AG09309 (cell line): ENCODE measurements around the gene IL12A.

Experiments
- DNase-seq: peaks from one replicate; pipeline ENCODE4 v3.0.0-alpha.2; 2010; ENCODE audit warnings: low read depth
- H3K4me3 ChIP-seq: 2 replicates; pipeline ENCODE4 v1.5.1; 2011; ENCODE audit warnings: mild to moderate bottlenecking, low read depth, low read length, moderate library complexity; ENCODE audit not compliant: control insufficient read depth
- TF ChIP-seq, protein P1 (sequence below): IDR thresholded peaks from 2 replicates; pipeline ENCODE4 v1.5.1; 2011; ENCODE audit warnings: mild to moderate bottlenecking, low read depth, low read length, inconsistent platforms; ENCODE audit not compliant: insufficient read depth, control insufficient read depth; ENCODE audit errors: missing control alignments

IL12A gene

GRCh38 chr3:159950156-159950898 lies 38.3 kb upstream of the IL12A start:
- TF ChIP-seq, protein P1, sequence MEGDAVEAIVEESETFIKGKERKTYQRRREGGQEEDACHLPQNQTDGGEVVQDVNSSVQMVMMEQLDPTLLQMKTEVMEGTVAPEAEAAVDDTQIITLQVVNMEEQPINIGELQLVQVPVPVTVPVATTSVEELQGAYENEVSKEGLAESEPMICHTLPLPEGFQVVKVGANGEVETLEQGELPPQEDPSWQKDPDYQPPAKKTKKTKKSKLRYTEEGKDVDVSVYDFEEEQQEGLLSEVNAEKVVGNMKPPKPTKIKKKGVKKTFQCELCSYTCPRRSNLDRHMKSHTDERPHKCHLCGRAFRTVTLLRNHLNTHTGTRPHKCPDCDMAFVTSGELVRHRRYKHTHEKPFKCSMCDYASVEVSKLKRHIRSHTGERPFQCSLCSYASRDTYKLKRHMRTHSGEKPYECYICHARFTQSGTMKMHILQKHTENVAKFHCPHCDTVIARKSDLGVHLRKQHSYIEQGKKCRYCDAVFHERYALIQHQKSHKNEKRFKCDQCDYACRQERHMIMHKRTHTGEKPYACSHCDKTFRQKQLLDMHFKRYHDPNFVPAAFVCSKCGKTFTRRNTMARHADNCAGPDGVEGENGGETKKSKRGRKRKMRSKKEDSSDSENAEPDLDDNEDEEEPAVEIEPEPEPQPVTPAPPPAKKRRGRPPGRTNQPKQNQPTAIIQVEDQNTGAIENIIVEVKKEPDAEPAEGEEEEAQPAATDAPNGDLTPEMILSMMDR, result no peak
- DNase-seq, result no peak
- no peak overlapping the region for H3K4me3 ChIP-seq

- no peak overlapping the region for H3K4me3 ChIP-seq
- TF ChIP-seq, protein P1, result no peak
- no peak for DNase-seq
These were observed 37.1 kb upstream of the IL12A start for GRCh38 chr3:159951540-159951939.

DNA sequence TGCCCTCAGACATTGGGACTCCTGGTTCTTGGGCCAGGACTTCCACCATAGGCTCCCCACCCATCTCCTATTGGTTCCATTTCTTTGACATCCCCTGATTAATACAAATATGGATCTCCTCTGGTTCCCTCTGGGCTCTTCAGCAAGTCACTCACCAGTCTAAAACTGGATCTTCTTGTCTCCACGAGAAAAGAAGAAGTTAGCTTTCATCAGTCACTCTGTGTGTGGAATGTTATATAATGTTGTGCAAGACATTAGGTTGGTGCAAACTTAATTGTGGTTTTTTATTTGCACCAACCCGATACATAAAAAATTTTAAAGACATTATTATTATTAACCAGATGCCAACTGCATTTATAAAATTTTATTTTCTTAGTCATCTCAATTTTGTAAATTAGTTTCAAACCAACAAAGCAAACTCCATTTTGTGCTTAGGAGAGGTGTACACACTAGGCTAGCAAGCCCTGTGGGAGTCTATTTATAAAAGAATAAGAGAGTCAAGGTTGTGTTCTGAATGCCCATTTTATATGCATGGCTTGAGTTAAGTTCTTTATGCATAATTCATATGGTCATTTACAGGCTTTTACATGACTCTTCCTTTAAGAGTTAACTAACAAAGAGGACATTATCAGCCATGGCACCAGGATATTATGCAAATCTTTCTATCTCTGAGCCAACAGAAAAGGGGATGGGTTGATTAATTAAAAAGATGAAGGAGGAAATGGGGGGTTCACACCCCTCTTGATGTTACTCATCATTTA lies 35.1 kb upstream of the IL12A start:
- TF ChIP-seq, protein P1, result no peak
- no peak overlapping the region for H3K4me3 ChIP-seq
- DNase-seq, result no peak

DNA sequence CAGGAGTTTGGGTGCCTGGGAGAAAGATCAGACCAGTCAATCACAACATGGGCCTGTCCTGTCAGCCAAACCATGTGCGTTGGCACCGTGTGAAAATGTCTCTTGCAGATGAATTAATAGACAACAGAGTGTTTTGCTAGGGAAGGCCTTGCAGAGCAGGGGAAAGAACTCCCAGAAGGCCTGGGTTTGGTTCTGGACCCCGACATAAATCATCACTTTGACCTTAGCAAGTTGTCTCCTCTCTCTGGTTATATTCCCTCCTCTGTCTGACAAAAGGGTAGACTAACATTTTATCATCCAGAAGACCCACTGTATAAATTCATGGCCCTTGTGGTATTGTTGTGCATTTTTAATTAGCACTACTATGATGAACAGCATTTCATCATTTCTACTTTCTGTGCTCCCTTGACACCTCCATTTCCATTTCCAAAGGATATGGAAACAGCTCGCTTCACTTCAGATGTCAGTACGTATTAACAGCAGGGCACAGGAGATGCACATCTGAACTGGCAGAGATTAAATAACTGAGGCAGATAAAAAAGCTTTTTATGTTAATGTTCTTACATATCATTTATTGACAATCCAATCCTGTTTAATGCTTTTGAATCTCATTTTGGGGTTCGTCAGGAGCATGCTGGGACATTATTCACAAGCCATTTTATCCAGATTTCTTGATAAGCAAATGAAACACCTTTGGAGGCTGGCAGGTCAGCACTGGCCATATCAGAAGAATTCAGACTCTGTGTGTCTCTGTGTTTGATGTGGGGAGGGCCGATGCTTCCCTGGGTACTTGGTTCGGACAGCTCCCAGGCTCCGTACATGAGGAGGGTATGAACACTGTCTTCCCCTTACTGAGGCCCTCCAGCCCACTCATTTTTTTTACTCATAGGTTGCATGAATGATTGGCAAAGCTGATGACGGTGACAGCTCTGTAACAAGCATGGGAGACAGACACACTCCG lies 28.2 kb upstream of the IL12A start:
- no peak for DNase-seq
- no peak overlapping the region for H3K4me3 ChIP-seq
- TF ChIP-seq, protein P1, result no peak

DNA sequence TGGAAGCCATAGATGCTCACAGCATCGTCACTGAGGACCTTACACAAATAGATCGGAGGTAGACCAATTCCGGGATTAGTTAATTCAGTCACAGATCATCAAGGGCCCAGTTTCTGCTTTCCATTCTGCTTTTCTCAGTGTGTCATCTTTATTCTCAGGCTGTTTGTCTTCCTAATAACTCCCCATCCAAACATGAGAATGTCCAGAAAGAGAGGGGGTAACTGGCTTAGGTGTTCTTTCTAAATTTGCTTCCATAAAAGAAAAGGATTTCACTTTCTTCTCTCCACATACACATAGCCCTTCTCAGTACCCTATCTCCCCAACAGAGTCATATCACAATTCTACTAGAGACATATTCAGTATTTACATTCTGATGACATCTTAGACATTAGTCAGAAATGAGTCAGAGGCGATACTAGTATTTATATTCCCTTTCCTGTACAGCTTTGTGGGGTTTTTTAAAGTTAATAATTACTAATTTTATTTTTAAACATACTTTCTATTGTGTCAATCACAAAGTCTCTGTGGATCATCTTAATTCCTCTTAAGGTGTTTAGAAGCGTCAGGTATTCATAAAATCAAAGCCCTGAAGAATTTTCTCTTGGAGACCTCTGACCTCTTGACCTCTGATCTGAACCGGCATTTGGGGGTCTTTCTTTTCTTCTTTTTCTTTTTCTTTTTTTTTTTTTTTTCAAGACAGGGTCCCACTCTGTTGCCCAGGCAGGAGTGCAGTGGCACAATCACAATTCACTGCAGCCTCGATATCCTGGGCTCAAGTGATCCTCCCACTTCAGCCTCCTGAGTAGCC lies 24.3 kb upstream of the IL12A start:
- TF ChIP-seq, protein P1, result no peak
- H3K4me3 ChIP-seq, result no peak overlapping the region
- no peak for DNase-seq
